K562 (cell line): Measurements from ENCODE around the gene RABGAP1L. TPM values are rescaled to one million over a fixed set of nuclear protein-coding genes. Genes with fewer than 3 reads are reported as not detected.

Experiments used
- BRD4 ChIP-seq: fragments of 200-600 bp; sonication (generic); IDR thresholded peaks from 2 replicates; pipeline ENCODE4 v1.6.1; 2017; ENCODE audit warnings: inconsistent platforms
- DPF2 ChIP-seq: fragments of 450-650 bp; IDR thresholded peaks from 2 replicates; pipeline ENCODE4 v1.6.1; 2016
- EWSR1 ChIP-seq: fragments of 450-650 bp; IDR thresholded peaks from 2 replicates; pipeline ENCODE4 v1.6.1; 2018; ENCODE audit warnings: borderline replicate concordance, mild to moderate bottlenecking, low read depth, moderate library complexity; ENCODE audit not compliant: partially characterized antibody
- MTA3 ChIP-seq: fragments of 450-650 bp; formaldehyde crosslinking; IDR thresholded peaks from 2 replicates; pipeline ENCODE4 v1.6.1; 2017; ENCODE audit warnings: mild to moderate bottlenecking, borderline replicate concordance
- NR2C1 ChIP-seq, 2 experiments: fragments of 450-650 bp; IDR thresholded peaks; 2 replicates each; pipeline ENCODE4 v1.6.1; 2017; ENCODE audit warnings: mild to moderate bottlenecking in 2 of 2, antibody characterized with exemption in 1 of 2, inconsistent platforms in 1 of 2, missing compliant biosample characterization in 1 of 2, missing genetic modification characterization in 1 of 2
- POLR3A ChIP-seq: IDR thresholded peaks from 2 replicates; pipeline ENCODE4 v1.6.1; 2011; ENCODE audit warnings: borderline replicate concordance, mild to moderate bottlenecking, moderate library complexity; ENCODE audit not compliant: insufficient read length, insufficient read depth; ENCODE audit errors: extremely low read depth
- RFX5 ChIP-seq: IDR thresholded peaks from 2 replicates; pipeline ENCODE4 v1.6.1; 2011; ENCODE audit warnings: low read depth, mild to moderate bottlenecking, improper control_type of control experiment, low read length
- SIN3B ChIP-seq: fragments of 450-650 bp; IDR thresholded peaks from 2 replicates; pipeline ENCODE4 v1.6.1; 2017; ENCODE audit warnings: low read depth, mild to moderate bottlenecking, moderate library complexity
- SMAD1 ChIP-seq: fragments of 150-350 bp; IDR thresholded peaks from 2 replicates; pipeline ENCODE4 v1.6.1; 2014; ENCODE audit warnings: low read length, low read depth; ENCODE audit not compliant: partially characterized antibody
- SMARCA4 ChIP-seq: fragments of 450-650 bp; IDR thresholded peaks from 2 replicates; pipeline ENCODE4 v1.6.1; 2016
- TARDBP ChIP-seq: fragments of 450-650 bp; IDR thresholded peaks from 2 replicates; pipeline ENCODE4 v1.6.1; 2016
- THAP12 ChIP-seq: fragments of 250-450 bp; sonication (Bioruptor Pico); IDR thresholded peaks from 2 replicates; pipeline ENCODE4 v1.9.0; 2021; ENCODE audit warnings: mild to moderate bottlenecking, inconsistent platforms
- ZNF316 ChIP-seq: fragments of 450-650 bp; IDR thresholded peaks from 2 replicates; pipeline ENCODE4 v1.6.1; 2016
- ZNF699 ChIP-seq: fragments of 250-450 bp; sonication (Bioruptor Pico); IDR thresholded peaks from 2 replicates; pipeline ENCODE4 v1.8.0; 2021; ENCODE audit warnings: mild to moderate bottlenecking, moderate library complexity; ENCODE audit not compliant: insufficient replicate concordance
- polyA plus RNA-seq, 8 experiments: library from polyadenylated mRNA; depleted of rRNA in 4 of 8; stranded (reverse) in 5 of 8; unstranded in 3 of 8; fragments of >200 nt; fragmentation: Nextera tagmentation in 2 of 8; fragmentation: Illumina TruSeq in 1 of 8; extraction: Ambion mirVana in 2 of 8; extraction: Trizol in 1 of 8; gene quantifications; 2 replicates each; pipeline versions ENCODE4 v1.2.1 to v1.2.3, GENCODE V29; 2011 to 2014; ENCODE audit warnings: inconsistent platforms in 1 of 8, missing spikeins in 1 of 8
- total RNA-seq, 7 experiments: library from RNA; depleted of rRNA in 6 of 7; stranded (reverse); fragments of >200 nt in 6 of 7; fragmentation: Illumina TruSeq in 2 of 7; extraction: Trizol in 2 of 7; gene quantifications; 2 replicates each; pipeline versions ENCODE4 v1.2.1 to v1.2.3, GENCODE V29; 2011 to 2021; ENCODE audit warnings: low replicate concordance in 1 of 7
- TF ChIP-seq, protein P1 (sequence below), 2 experiments: fragments of 450-650 bp; formaldehyde crosslinking in 1 of 2; IDR thresholded peaks; 2 replicates each; pipeline versions ENCODE4 v1.4.0 to v1.6.1; 2014 to 2020; ENCODE audit warnings: mild to moderate bottlenecking in 2 of 2, borderline replicate concordance in 1 of 2, low read depth in 1 of 2

RABGAP1L gene
- total and polyA plus RNA-seq, 9 of the 15 experiments (the other 6 are each of a cell fraction or from before 2014, with no cell fraction given) = 16.5 to 44.9 (median 26.7) TPM

- TF ChIP-seq POLR3A = no peak
- TF ChIP-seq THAP12 (CRISPR knock-in tag) = no peak
- TF ChIP-seq DPF2 = 0 out of 2 replicates have a peak, but pooled peaks have one; percentile 7
- 0 out of 2 replicates have a peak, but pooled peaks have one; percentile 42 for TF ChIP-seq RFX5
- no peak for TF ChIP-seq ZNF316
- peak; percentile 29; the same call in 1 of the 2 replicates for TF ChIP-seq SMARCA4
- TF ChIP-seq MTA3 = peak; percentile 66; the same call in 1 of the 2 replicates
- TF ChIP-seq BRD4 = no peak; the same call in 1 of the 2 replicates
- no peak for TF ChIP-seq ZNF699 (CRISPR knock-in tag)
- peak; percentile 91 for TF ChIP-seq SIN3B
- TF ChIP-seq, protein P1, sequence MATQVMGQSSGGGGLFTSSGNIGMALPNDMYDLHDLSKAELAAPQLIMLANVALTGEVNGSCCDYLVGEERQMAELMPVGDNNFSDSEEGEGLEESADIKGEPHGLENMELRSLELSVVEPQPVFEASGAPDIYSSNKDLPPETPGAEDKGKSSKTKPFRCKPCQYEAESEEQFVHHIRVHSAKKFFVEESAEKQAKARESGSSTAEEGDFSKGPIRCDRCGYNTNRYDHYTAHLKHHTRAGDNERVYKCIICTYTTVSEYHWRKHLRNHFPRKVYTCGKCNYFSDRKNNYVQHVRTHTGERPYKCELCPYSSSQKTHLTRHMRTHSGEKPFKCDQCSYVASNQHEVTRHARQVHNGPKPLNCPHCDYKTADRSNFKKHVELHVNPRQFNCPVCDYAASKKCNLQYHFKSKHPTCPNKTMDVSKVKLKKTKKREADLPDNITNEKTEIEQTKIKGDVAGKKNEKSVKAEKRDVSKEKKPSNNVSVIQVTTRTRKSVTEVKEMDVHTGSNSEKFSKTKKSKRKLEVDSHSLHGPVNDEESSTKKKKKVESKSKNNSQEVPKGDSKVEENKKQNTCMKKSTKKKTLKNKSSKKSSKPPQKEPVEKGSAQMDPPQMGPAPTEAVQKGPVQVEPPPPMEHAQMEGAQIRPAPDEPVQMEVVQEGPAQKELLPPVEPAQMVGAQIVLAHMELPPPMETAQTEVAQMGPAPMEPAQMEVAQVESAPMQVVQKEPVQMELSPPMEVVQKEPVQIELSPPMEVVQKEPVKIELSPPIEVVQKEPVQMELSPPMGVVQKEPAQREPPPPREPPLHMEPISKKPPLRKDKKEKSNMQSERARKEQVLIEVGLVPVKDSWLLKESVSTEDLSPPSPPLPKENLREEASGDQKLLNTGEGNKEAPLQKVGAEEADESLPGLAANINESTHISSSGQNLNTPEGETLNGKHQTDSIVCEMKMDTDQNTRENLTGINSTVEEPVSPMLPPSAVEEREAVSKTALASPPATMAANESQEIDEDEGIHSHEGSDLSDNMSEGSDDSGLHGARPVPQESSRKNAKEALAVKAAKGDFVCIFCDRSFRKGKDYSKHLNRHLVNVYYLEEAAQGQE (IDR thresholded peaks at IDR 0.05; ENCODE audit: borderline replicate concordance) = no peak
- TF ChIP-seq, protein P1 (CRISPR knock-in tag; IDR thresholded peaks at IDR 0.05; ENCODE audit: low read depth) = no peak
- TF ChIP-seq NR2C1 (IDR thresholded peaks at IDR 0.05) = 0 out of 2 replicates have a peak, but pooled peaks have one; percentile 43
- TF ChIP-seq NR2C1 (tag; IDR thresholded peaks at IDR 0.05) = no peak; the same call in 1 of the 2 replicates
- no peak for TF ChIP-seq TARDBP
- no peak for TF ChIP-seq SMAD1
- no peak for TF ChIP-seq EWSR1
Observed at GRCh38 chr1:175023043-175023921, 864.0 kb downstream of the RABGAP1L start, which contains the start of gene MRPS14 (continued).
